SK-N-SH treated with all-trans-retinoic acid at 6 μM for 48 hours (cell line): Measurements from ENCODE around the gene PDZD2.

Source experiments
- ARNTL ChIP-seq: fragments of 450-650 bp; formaldehyde crosslinking; IDR thresholded peaks from 2 replicates; pipeline ENCODE4 v1.5.0; 2020; ENCODE audit warnings: low read depth, mild to moderate bottlenecking, moderate library complexity, borderline replicate concordance
- ESRRG ChIP-seq: fragments of 250-450 bp; sonication (Bioruptor Pico); IDR thresholded peaks from 2 replicates; pipeline ENCODE4 v1.6.1; 2021; ENCODE audit warnings: mild to moderate bottlenecking
- GLIS3 ChIP-seq: fragments of 250-450 bp; sonication (Bioruptor Pico); IDR thresholded peaks from 2 replicates; pipeline ENCODE4 v1.5.0; 2020; ENCODE audit warnings: mild to moderate bottlenecking, moderate library complexity
- ISL1 ChIP-seq: fragments of 250-450 bp; sonication (Bioruptor Pico); IDR thresholded peaks from 2 replicates; pipeline ENCODE4 v2.1.2; 2022; ENCODE audit warnings: mild to moderate bottlenecking, moderate library complexity
- PATZ1 ChIP-seq: fragments of 250-450 bp; sonication (Bioruptor Pico); IDR thresholded peaks from 2 replicates; pipeline ENCODE4 v1.8.0; 2020; ENCODE audit warnings: mild to moderate bottlenecking, moderate library complexity, borderline replicate concordance
- TOX ChIP-seq: fragments of 250-450 bp; sonication (Bioruptor Pico); IDR thresholded peaks from 2 replicates; pipeline ENCODE4 v1.8.0; 2021; ENCODE audit warnings: mild to moderate bottlenecking, moderate library complexity, borderline replicate concordance

DNA sequence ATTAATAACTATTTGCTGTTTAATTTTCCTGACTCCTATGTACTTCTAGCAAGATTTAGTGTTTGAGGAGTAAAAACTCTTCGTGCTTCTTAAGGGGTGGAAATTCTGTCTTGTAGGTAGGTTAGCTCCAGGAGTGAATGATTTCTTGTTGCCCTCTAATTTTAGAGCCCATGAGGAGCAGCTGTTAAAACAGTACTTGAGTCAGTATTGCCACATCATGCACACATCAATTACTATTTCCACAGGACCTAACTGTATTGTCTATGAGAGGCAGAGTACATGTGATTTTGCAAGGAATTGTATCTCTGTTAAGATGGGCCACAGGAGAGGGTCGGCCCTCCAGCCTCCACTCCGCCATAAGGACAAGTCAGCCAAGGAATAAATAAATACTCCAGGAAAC is 91.2 kb downstream of the PDZD2 start:
- no peak for TF ChIP-seq TOX (CRISPR knock-in tag)
- no peak for TF ChIP-seq ESRRG (CRISPR knock-in tag)
- no peak for TF ChIP-seq PATZ1 (CRISPR knock-in tag)
- TF ChIP-seq GLIS3 (CRISPR knock-in tag): no peak
- TF ChIP-seq ISL1 (CRISPR knock-in tag): no peak
- TF ChIP-seq ARNTL (CRISPR knock-in tag): no peak
